ENCODE results near the gene SLC10A3.

The SLC10A3 gene

DNA sequence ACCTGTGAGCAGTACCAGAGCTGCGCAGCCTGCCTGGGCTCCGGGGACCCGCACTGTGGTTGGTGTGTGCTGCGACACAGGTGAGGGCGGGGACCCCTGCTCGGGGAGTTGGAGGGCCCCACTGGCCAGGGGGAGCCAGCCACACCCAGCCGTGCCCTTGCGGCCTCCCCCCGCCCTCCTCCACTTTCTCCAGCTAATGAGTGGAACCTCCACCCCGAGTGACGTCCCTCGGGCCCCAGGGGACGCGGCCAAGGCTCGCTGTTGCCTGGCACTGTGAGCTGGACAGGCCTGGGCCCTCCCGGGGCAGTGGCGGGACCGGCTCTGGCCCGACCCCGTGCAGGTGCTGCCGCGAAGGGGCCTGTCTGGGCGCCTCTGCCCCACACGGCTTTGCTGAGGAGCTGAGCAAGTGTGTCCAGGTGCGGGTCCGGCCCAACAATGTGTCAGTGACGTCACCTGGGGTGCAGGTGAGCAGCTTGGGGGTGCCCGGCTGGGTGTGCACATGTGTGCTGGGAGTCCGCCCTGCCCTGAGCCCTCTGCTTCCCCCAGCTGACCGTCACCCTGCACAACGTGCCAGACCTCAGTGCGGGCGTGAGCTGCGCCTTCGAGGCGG is 26.7 kb downstream of the SLC10A3 start:
- no peak for DNase-seq (ENCODE audit: low read depth)

GRCh38 chrX:154462396-154462795 is 28.0 kb downstream of the SLC10A3 start:
- DNase-seq (ENCODE audit: low read depth) = no peak

DNA sequence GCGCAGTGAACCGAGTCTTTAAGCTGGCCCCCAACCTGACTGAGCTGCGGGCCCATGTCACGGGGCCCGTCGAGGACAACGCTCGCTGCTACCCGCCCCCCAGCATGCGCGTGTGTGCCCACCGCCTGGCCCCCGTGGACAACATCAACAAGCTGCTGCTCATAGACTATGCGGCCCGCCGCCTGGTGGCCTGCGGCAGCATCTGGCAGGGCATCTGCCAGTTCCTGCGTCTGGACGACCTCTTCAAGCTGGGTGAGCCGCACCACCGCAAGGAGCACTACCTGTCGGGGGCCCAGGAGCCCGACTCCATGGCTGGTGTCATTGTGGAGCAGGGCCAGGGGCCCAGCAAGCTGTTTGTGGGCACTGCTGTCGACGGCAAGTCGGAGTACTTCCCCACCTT is 30.1 kb downstream of the SLC10A3 start:
- no peak for DNase-seq (ENCODE audit: low read depth)

- DNase-seq (ENCODE audit: low read depth) = no peak
These were observed 30.6 kb downstream of the SLC10A3 start for GRCh38 chrX:154459832-154460231.

GRCh38 chrX:154458954-154459778 is 31.3 kb downstream of the SLC10A3 start:
- DNase-seq (ENCODE audit: low read depth) = no peak

- DNase-seq (ENCODE audit: low read depth) = no peak
These were observed 32.1 kb downstream of the SLC10A3 start, which contains the start of gene PLXNA3 for GRCh38 chrX:154458116-154458953. Gene PLXNA3 (plus strand): TSS chrX:154458281. CDS start chrX:154460184, 1,903 bp downstream.

- no peak for DNase-seq (ENCODE audit: low read depth)
These were observed 32.8 kb downstream of the SLC10A3 start for GRCh38 chrX:154457491-154458115.

DNA sequence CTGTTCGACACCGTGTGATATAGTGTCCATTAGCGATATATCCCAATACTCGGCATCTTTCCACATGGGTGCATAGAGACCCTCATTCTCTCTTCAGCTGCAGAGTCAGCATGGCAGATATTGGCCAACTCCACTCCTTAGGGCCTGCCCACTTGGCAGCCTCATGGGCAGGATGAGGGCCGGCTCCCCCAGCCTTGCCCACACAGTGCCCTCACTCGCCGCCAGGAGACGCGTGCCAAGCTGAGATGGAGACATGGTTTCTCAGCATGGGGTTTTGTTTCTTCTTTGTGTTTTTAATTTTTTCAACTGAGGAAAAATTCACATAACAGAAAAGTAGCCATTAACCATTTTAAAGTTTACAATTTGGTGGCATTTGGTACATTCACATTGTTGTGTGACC is 37.6 kb downstream of the SLC10A3 start:
- DNase-seq (ENCODE audit: low read depth) = no peak

DNA sequence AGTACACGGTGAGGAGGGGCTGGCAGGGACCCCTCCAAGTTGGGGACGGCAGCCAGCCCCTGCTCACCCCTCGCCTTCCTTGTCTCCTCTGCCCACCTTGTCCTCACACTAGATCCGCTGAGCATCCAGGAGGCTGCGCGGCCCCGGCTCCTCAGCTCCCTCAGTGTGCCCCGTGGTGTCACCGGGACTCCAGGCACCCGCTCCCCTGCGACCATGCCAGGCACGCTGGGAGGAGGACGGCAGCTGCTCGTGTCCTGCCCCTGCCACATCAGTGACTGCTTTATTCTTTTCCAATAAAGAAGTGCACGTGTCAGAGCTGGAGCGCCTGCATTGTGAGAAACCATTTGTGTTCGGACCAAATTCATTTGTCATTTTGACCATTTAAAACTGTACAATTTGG is 40.1 kb downstream of the SLC10A3 start:
- DNase-seq (ENCODE audit: low read depth) = no peak

DNA sequence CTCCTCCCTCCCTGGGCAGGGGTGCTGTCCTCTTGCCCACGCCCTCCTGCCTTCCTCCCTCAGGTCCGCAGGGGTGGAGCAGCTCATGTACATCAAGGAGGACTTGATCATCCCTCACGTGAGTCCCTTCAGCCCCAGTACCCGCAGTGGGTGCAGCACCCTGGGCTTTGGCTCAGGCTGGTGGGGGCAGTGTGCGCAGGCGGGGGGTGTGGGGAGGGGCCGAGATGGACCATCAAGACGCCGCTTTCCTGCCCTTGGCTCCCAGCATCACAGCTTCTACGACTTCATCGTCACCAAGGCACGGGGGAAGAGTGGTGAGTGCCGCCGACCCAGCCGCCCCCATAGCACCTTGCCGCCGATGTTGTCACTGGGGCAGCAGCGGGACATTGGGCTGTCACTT is 40.8 kb downstream of the SLC10A3 start:
- DNase-seq (ENCODE audit: low read depth) = no peak

GRCh38 chrX:154448484-154448883 is 41.9 kb downstream of the SLC10A3 start:
- DNase-seq (ENCODE audit: low read depth) = no peak

DNA sequence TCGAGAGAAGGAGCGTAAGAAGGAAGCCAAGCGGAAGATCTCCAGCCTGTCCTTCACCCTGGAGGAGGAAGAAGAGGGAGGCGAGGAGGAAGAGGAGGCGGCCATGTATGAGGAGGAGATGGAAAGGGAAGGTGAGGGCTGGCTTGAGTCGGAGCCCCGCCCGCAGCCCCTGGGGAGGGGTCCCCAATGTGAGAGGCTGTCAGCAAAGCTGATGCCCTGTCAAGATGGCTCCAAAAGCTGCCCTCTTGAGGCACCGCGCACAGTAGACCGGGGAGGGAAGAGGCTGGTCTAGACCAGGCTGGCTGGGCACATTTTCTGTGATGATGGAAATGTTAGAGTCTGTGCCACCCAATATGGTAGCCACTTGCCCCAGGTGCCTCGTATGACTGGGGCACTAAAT is 44.0 kb downstream of the SLC10A3 start:
- no peak for DNase-seq (ENCODE audit: low read depth)

GRCh38 chrX:154445776-154446175 is 44.7 kb downstream of the SLC10A3 start:
- DNase-seq (ENCODE audit: low read depth) = no peak

DNA sequence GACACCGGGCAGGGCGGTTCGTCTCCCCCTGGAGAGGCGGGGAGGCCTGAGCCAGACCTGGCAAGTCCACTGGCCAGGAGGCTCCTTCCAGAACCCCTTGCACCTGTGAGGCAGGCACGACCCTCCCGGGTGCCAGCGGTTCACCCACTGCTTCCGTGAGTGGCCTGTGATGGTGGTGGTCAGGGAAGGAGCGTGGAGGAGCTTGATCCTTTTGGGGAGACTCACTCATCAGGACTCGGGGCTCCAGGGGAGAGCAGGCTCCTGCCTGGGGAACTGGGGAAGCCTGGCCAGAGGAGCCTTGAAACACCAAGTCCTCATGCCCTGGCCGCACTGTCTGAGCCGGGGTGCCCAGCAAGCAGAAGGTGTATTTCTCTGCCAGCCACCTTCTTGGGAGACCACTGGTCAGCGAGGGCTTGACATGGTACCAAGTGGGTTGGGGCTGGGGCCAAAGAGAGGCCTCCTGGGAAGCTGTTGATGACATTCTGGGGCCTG is 45.6 kb downstream of the SLC10A3 start:
- DNase-seq (ENCODE audit: low read depth) = no peak

DNA sequence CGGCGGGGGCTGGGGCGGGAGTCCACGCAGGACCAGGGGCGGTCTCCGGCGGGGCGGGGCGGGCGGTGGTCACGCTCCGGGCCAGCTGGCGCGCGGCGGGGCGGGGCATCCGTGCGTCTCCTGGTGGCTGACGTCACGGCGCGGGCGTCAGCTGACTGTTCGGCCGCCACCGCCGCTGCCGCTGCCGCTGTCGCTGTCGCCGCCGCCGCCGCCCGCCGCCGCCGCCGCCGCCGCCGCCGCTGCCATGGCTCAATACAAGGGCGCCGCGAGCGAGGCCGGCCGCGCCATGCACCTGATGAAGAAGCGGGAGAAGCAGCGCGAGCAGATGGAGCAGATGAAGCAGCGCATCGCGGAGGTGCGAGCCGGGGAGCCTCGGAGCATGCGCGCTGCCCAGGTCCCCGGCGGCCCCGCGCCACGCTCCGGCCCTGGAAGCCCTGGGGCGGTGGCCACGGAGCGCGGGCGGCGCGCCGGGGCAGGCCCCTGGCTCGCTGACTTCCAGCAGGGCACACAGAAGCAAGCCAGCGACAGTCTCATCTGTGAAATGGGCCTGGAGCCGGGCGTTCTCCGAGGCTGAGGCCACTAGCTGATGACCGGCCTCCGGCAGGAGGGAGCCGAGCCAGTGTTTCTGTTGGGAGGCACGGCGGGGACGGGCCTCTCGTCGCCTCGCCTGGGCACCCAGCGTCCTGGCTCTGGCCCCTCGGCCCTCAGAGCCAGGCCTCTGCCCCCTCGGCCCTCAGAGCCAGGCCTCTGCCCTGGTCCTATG is 46.3 kb downstream of the SLC10A3 start, which contains the start of gene FAM50A:
TSS of gene FAM50A (plus strand) at position 150 of the 763 bp plus-strand sequence. CDS start at position 245, 95 bp downstream.
- DNase-seq (ENCODE audit: low read depth) = no peak

GRCh38 chrX:154443479-154443910 is 46.9 kb downstream of the SLC10A3 start:
- no peak for DNase-seq (ENCODE audit: low read depth)

DNA sequence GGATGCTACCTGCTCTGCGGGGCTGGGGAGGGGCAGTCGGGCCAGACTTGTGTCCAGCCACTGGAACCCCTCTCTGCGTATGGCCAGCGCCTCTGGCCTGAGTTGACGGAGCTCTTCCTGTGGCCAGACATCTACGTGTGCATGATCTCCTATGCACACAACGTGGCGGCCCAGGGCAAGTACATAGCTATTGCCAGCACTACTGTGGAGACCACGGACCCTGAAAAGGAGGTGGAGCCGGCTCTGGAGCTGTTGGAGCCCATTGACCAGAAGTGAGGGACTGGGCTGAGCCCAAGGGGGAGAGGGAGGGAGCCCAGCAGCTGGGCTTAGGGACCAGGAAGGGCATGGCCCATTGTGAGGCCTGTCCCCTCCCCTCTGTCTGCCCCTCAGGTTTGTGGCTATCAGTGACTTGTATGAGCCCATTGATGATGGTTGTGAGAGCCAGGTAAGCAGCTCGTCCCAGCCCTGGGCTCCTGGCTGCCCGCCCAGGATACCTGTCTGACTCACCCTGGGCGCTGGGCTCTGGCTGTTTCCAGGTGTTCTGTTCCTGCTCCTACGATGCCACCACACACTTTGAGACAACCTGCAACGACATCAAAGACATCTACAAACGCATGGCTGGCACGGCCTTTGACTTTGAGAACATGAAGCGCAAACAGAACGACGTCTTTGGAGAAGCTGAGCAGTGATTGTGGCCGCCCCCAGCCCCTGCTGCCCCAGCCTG is 48.3 kb downstream of the SLC10A3 start:
- no peak for DNase-seq (ENCODE audit: low read depth)

- DNase-seq (ENCODE audit: low read depth) = no peak
These were observed 48.9 kb downstream of the SLC10A3 start for GRCh38 chrX:154441564-154441963.

- no peak for DNase-seq (ENCODE audit: low read depth)
These were observed 49.6 kb downstream of the SLC10A3 start for GRCh38 chrX:154440623-154441357.

DNA sequence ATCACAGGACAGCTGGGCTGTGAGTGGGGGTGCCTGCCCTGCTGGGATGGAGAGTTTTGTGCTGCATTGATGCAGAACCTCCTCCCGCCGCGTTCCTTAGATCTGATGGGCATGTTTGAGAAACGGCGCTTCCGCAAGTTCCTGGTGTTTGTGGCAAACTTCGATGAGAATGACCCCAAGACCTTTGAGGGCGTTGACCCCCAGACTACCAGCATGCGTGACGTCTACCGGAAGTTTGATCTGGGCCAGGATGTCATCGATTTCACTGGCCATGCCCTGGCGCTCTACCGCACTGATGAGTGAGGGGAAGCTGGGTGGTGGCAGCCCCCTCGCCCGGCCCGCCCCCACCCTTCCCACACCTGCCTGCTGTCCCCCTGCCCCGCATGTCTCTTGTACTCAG is 50.6 kb downstream of the SLC10A3 start:
- no peak for DNase-seq (ENCODE audit: low read depth)
